K562 (cell line): ENCODE data around the gene COA6. TPM values are rescaled to one million over a fixed set of nuclear protein-coding genes. Genes with fewer than 3 reads are reported as not detected.

Source experiments
- ARID3A ChIP-seq: IDR thresholded peaks from 2 replicates; pipeline ENCODE4 v1.6.1; 2012; ENCODE audit warnings: low read depth, low read length, improper control_type of control experiment, borderline replicate concordance
- CBX3 ChIP-seq, 2 experiments: IDR thresholded peaks; 1 replicate in 1 of 2; 2 replicates in 1 of 2; pipeline ENCODE4 v1.6.1; 2012; ENCODE audit warnings: inconsistent platforms in 2 of 2, low read length in 2 of 2, borderline replicate concordance in 1 of 2, control low read depth in 1 of 2
- ELF4 ChIP-seq: fragments of 450-650 bp; formaldehyde crosslinking; IDR thresholded peaks from 2 replicates; pipeline ENCODE4 v1.4.0; 2022; ENCODE audit warnings: missing genetic modification characterization
- HMGXB4 ChIP-seq: sonication (generic); formaldehyde crosslinking; IDR thresholded peaks from 2 replicates; pipeline ENCODE4 v1.8.1; 2023; ENCODE audit warnings: mild to moderate bottlenecking, missing genetic modification reagents
- IRF2 ChIP-seq: sonication (generic); formaldehyde crosslinking; IDR thresholded peaks from 2 replicates; pipeline ENCODE4 v1.8.1; 2022; ENCODE audit warnings: mild to moderate bottlenecking, missing genetic modification reagents
- KDM5B ChIP-seq: fragments of 200-600 bp; sonication (generic); IDR thresholded peaks from 2 replicates; pipeline ENCODE4 v1.6.1; 2012; ENCODE audit warnings: low read depth, mild to moderate bottlenecking, moderate library complexity, low read length, control low read depth, inconsistent platforms; ENCODE audit not compliant: insufficient replicate concordance
- PKNOX1 ChIP-seq: fragments of 450-650 bp; IDR thresholded peaks from 2 replicates; pipeline ENCODE4 v1.6.1; 2016
- SMAD3 ChIP-seq: fragments of 450-650 bp; formaldehyde crosslinking; conservative IDR thresholded peaks from 2 replicates; pipeline ENCODE4 v1.4.0; 2020; ENCODE audit warnings: mild to moderate bottlenecking
- STAT6 ChIP-seq: sonication (generic); formaldehyde crosslinking; IDR thresholded peaks from 2 replicates; pipeline ENCODE4 v1.8.1; 2023; ENCODE audit warnings: mild to moderate bottlenecking, missing genetic modification reagents
- ZBTB9 ChIP-seq: fragments of 450-650 bp; formaldehyde crosslinking; IDR thresholded peaks from 2 replicates; pipeline ENCODE4 v1.4.0; 2020; ENCODE audit warnings: mild to moderate bottlenecking, moderate library complexity
- ZNF280A ChIP-seq: fragments of 450-650 bp; IDR thresholded peaks from 2 replicates; pipeline ENCODE4 v1.6.1; 2018; ENCODE audit warnings: mild to moderate bottlenecking, low read depth; ENCODE audit not compliant: partially characterized antibody
- ZNF511 ChIP-seq: sonication (generic); formaldehyde crosslinking; IDR thresholded peaks from 2 replicates; pipeline ENCODE4 v1.8.0; 2022; ENCODE audit warnings: mild to moderate bottlenecking, missing genetic modification reagents
- ZZZ3 ChIP-seq: fragments of 450-650 bp; IDR thresholded peaks from 2 replicates; pipeline ENCODE4 v1.6.1; 2016; ENCODE audit warnings: antibody characterized with exemption, mild to moderate bottlenecking, moderate library complexity
- polyA plus RNA-seq, 8 experiments: library from polyadenylated mRNA; depleted of rRNA in 4 of 8; stranded (reverse) in 5 of 8; unstranded in 3 of 8; fragments of >200 nt; fragmentation: Nextera tagmentation in 2 of 8; fragmentation: Illumina TruSeq in 1 of 8; extraction: Ambion mirVana in 2 of 8; extraction: Trizol in 1 of 8; gene quantifications; 2 replicates each; pipeline versions ENCODE4 v1.2.1 to v1.2.3, GENCODE V29; 2011 to 2014; ENCODE audit warnings: inconsistent platforms in 1 of 8, missing spikeins in 1 of 8
- total RNA-seq, 7 experiments: library from RNA; depleted of rRNA in 6 of 7; stranded (reverse); fragments of >200 nt in 6 of 7; fragmentation: Illumina TruSeq in 2 of 7; extraction: Trizol in 2 of 7; gene quantifications; 2 replicates each; pipeline versions ENCODE4 v1.2.1 to v1.2.3, GENCODE V29; 2011 to 2021; ENCODE audit warnings: low replicate concordance in 1 of 7

Gene COA6
- total and polyA plus RNA-seq, 9 of the 15 experiments (the other 6 are each of a cell fraction or from before 2014, with no cell fraction given): 77.7 to 187 (median 134) TPM

GRCh38 chr1:234373064-234373958 is at the start of gene COA6 (continued):
- TF ChIP-seq STAT6 (CRISPR knock-in tag) (no peak), ARID3A (peak; percentile 53; the same call in 1 of the 2 replicates), SMAD3 (CRISPR knock-in tag) (0 out of 2 replicates have a peak, but pooled peaks have one; percentile 9), ZZZ3 (0 out of 2 replicates have a peak, but pooled peaks have one; percentile 19), PKNOX1 (peak; percentile 90), CBX3 (IDR thresholded peaks at IDR 0.05; ENCODE audit: borderline replicate concordance in 1 of 2, low read length in 2 of 2) (no peak), ZNF511 (CRISPR knock-in tag) (peak; percentile 81), IRF2 (CRISPR knock-in tag) (no peak; the same call in 1 of the 2 replicates), ZBTB9 (CRISPR knock-in tag) (peak; percentile 64; the same call in 1 of the 2 replicates), ELF4 (peak; percentile 96), ZNF280A (no peak), HMGXB4 (CRISPR knock-in tag) (0 out of 2 replicates have a peak, but pooled peaks have one; percentile 28), KDM5B (peak; percentile 97)
